HL-60/S4 treated with phorbol 12-myristate 13-acetate at 8.2 ng/mL for 4 days and 3 days (cell line): ENCODE results near the gene PRDM16.

Experiments
- in situ Hi-C: fragments of 300-500 bp; cut with MboI; formaldehyde crosslinking; loops from 2 replicates; pipeline ENCODE4 v1.15.0; 2022; ENCODE audit warnings: low sequenced_read_pairs

The PRDM16 gene

DNA sequence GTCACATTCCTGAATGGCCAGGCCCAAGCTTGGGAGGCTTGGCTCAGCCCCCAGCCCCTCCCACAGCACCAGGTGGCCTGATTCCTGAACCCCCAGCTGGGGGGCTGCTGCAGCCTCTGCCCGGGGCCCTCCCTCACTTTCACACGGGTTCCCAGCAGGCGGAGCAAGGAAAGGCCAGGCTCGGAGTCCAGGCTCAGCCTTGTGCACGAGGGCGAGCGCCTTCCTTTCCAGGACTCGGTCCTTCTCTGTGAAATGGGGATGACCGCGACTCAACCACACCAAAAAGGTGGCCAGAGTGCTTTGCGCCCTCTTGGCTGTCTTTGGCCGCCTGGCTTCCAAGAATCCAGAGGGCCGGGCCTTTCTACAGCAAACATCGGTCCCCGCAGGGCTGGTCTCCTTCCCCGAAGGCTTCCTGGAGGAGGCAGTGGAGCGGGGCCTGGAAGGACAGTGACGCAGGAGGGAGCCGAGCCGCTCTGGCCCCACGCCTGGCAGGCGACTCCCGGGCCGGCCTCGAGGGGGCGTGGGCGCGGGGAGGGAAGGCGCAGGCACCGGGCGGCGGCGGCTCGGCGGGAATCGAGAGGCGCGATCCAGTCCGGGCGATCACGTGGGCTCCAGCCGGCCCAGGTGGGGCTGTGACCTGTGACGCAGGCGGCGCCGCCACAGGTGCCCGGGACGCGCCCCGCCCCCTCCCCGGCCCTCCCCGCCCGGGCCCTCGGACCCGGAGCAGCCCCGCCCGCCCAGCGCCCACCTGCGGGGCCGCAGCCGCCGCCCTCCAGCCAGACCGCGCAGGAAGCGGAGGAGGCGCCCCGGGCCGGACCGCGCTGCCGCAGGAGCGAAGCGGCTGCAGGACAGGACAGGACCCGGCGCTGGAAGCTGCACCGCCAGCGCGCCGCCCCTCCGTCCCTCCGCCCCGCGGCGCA lies 385.1 kb downstream of the PRDM16 start, which contains the start of gene ARHGEF16:
Gene ARHGEF16, plus strand, starts transcription at position 775 of the 920 bp plus-strand sequence. CDS start 8,420 bp downstream, outside the sequence.
- in situ Hi-C loops = no loop called here

DNA sequence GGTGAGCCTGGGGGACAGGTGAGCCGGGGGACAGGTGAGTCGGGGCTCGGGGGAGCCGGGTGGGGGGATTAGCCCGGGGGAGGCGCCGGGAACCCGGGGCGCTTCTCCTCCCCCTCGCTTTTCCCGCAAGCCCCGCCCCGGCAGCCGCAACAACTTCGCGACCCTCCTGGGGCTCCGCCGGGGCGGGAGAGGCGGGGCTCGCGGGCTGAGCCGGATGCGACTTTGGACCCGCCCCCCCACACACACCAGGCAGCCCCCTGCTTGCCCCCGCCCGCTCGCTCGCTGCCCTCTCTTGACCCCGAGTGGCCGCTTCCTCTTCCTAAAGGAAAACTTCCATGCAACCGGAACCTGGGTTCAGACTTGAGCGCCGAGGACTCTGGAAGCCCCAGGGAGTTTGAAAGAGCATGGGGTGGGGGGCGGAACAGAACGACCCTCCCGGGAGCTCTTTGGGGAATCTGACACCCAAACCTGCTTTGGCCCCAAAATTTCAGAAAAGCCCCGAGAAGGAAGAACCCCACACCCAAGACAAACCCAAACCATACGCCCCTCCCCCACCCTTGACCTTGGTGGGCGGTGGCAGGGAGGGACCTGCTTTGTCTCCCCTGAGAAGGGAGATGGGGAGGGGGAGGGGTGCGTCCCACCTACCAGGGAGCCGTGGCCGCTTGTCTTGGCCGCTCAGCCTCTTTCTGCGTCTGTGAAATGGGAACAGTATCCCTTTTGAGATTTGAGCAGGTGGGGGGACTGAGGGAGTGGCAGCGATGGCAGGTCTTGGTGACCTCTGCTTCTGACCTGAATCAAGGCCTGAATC lies 386.0 kb downstream of the PRDM16 start:
- in situ Hi-C loops = no loop called here

DNA sequence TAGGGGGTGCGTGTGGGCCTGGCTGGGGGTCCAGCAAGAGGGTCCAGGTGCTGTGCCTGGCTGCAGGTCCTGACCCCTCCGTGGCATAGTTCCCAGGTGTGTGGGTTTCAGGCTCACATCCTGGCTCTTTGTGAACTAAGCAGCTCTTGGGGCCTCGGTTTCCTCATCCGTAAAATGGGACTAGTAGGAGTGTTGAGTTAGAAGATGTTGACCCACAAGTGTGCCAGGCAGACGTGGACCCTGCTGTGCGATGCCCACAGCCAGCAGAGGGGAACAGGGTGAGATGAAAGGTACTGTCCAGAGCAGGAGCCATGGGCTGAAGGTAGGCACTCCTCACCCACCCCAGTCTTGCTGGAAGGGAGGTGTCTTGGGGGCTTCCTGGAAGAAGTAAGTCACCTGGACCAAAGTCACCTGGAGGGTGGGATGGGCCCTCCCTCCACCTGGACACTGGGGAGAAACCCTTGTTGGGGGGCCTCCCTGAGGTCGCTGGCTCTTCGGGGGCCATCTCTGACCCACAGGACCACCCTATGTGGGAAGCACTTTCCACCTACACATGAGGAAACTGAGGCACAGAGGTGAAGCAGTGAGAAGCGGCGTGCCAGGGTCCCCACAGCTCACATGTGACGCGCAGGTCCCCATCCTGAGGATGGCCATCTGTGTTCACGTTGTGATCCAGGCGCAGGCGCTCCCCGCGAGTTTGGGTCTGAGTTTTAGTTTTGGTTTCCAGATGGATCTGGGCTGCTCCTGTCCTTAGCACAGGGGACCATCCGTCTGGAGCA lies 386.9 kb downstream of the PRDM16 start:
- in situ Hi-C loops = no loop called here

DNA sequence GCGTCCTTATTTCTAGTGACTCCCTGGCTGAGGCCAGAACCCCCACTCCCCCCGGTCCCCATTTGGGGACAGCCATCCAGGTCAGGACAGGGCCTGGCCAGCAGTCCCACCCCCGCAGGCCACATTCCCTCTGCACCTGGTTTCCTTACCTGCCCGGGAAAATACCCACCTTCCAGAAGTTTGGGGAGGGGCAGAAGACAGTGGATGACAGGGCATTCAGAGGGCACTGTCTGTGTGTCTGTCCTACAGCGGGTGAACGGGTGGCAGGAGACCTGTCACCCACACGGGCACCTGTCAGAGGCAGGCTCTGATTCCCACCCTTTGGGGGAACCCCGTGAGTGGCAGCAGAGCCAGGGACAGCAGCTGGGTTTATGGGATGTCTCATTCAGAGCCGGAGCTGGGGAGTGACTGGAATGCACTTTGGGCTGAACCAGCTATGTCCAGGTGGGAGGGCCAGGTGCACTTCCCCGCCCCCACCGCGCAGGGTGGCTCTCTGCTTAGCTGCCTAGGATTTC lies 387.5 kb downstream of the PRDM16 start:
- in situ Hi-C loops = no loop called here

DNA sequence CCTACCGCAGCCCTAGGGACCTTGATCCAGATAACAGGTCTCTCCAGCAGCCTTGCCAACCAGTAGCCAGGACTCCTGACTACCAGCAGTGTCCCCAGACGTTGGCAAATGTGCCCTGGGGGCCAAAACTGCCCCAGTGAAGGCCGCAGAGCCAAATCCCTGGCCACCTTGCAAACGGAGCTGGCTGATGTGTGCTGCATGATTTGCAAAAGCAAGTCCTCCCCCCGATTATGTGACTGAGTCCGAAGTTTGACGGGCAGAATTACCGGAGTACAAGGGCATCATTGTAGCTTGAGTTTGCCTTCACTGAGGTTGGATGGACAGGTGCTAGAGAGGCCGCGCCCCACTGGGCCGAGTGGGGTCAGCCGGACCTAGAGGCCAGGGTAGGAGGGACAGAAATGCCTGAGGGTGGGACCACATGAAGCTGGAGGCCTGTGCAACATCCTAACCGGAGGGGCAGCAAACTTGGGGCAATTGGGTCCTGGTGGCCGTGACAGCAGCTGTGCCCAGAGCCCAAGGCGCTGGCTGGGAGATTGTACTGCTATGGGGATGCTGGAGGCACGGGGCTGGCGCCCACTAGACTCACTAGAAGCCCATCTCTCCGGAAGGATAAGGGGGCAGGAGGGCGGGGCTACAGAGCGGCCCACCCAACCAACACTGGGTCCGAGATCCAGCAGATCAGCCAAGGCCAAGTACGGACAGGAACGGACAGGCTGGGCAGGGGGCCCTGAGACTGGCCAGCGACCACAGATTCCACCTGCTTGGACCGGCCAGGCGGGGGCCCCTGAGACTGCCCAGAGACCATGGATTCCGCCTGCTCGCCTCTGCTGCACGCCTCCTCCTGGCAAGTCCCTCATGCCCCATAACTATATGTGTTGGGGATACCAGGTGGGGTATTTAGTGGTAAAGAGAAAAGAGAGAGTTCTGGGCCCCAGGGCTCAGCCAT lies 388.2 kb downstream of the PRDM16 start:
- in situ Hi-C loops = no loop called here

DNA sequence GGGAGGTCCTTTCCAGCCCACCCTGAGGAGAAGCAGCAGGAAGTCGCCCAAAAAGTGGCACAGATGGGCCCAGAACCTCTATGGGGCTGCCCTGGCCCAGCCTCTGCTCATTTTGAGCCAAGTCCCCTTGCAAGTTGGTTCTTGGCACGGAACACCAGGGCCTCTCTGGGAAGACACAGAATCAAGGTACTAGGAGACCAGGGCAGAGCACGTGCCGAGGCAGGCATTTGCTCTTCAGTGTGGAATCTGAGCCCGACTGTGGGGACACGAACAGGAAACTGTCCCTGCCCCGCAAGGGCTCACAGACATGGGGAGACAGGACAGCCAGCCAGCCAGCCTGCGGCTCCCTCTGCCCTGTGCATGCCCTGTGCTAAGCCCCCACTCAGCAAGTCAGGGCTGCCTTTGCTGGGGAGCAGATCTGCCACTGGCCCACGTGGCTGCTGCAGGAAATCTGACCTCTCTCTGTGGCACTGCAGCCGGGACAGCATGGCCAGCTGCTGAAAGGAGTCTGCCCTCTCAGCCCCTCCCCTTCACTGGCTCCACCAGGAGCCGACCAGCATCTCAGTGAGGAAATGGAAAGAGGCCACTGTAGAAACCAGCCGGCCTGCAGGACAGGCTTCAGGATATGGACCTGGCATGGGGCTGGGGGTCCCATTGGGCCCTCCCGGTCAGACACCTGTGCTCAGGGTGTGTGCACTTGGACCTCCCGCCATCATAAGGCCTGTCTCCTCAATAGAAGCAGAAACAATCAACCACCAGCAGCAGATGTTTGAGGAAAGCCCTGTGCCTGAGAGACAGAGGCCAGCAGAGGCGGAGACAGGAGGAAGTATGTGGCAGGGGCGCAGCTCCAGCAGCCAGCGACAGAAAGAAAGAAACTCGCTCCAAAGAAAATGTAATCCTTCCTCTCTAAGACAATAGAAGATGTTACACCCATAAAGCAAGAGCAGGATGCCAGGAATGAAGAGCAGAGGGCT lies 389.2 kb downstream of the PRDM16 start:
- in situ Hi-C loops = no loop called here

DNA sequence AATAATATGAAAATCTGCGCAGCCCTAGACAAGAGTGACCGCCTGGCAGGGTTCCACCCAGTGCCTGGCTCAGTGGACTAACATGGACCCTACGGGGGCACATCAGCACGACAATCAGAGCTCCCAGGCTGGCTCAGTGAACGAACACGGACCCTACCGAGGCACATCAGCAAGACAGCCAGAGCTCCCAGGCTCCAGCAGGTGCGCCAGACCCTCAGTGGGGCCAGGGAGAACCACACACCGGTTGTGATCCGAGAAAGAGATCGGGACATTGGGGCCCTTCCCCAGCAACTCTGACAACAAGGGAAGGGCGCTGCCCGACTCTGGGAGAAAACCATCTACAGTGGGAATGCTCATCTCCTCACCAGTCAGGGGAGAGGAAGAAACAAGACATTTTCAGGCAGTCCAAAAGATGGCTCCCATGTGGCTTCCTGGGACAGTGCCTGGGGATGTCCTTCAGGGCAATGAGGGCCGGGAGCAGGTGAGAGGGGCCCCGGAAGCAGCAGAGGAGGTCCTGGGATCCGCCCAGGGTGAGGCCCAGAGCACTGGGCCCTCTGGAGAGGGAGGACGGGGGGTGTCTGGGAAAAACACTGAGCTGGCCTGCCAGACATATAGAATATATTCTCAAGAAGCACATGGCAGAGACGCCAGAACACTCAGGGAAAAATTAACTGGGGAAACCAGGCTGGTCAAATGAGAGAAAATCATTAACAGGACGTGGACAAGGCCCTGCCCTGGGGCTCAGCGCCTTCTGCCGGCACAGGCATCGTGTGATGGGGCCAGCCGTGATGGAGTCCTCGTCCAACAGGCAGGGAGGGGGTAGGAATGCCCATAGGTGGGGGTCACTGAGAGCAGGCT lies 390.3 kb downstream of the PRDM16 start:
- in situ Hi-C loops = no loop called here

DNA sequence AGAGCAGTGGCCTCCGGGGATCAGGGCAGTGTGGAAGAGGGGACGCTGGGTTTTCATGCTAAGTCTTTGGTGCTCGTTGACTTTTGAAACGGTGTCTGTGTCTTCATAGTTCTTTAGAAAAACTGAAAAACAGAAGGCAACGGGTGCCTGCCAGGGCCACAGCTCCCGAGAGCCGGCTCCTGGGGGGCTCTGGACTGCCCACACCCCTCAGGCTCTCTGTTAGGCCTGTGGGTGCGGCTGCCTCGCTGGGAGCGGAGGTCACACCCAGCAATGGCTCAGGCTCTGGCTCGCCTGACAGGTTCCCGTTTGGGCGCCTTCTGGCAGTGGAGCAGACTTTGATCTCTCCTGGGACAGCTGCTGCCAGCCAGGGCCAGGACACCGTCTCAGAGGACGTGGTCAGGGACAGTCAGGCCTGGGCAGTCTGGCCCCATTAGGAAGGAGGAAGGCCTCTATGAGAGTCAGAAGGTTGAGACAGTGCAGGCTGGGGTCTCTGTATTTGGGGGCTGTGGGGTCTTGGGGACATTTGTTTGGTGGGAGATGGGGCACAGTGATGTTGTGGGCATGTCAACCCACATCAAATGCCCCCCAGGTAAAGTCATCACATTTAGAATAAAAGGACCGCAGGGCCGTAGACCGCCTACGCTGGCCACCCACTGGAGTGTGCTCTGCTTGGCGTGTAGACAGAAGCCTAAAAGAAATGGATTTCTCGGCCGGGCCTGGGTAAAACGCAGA lies 391.1 kb downstream of the PRDM16 start:
- in situ Hi-C loops = no loop called here

DNA sequence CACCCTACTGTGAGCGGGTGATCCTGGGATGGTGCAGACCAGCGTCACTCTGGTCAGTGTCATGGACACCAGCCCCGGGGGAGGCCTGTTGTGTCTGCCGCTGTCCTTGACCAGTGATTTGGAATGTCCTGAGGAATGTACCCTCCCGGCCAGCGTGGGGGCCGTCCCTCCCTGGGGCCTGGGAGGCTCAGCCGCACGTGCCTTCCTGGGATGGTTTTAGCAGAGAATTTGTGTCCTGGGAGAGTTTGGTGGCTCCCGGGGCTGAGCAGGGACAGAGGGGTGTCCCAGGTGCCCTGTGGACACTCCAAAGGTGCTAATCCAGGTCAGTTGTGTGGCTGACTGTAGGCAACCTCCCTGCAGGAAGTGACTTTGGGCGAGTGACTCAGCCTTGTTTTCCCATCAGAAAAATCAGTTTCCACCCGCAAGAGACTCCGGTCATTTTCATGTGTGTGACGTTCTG lies 391.7 kb downstream of the PRDM16 start:
- in situ Hi-C loops = no loop called here

DNA sequence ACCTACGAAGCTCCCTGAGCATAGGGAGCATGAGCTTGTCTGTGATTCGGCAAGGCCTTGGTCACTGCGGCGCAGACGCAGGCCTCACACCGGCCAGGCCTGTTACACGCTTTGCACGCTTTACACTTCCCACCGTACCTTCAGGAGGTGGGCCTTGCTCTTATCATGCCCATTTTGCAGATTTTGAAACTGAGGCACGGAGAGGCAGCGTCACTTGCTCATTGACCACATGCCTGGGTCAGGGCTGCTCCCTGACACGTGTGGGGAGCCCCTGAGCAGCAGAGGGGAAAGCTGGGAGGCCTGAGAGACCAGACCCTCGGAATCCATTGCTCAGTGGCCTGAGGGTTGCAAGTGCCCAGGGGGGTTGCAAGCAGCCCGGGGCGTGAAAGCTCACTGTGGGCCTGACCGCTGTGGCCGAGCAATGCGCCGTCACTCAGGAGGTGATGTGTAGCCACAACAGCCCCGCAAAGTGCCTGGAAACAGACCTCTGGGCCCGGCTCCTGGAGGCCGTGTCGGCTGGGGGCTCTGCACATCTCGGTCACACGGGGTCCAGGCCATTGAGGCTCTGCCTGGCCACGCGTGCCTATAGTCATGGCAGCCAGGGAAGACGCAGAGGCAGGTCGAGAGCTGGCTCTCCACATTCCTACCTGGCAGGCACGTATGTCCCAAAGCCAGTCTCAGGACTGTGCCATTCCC lies 392.4 kb downstream of the PRDM16 start:
- in situ Hi-C loops = no loop called here

DNA sequence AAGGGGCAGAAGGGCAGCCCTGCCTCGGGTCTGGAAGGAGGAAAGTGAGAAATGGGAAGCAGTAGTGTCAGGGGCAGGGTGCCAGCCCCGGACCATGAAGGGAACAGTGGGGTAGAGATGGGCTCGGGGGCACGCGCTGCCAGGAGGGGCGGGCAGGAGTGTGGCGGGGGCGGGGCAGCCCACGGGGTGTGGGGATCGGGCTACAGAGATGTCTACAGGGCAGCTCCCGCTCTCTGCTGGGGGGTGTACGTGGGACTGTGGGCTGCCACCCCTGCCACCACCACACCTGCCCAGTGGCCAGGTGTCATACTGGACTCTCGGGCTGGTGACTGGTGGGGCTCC lies 392.9 kb downstream of the PRDM16 start:
- in situ Hi-C loops = no loop called here

DNA sequence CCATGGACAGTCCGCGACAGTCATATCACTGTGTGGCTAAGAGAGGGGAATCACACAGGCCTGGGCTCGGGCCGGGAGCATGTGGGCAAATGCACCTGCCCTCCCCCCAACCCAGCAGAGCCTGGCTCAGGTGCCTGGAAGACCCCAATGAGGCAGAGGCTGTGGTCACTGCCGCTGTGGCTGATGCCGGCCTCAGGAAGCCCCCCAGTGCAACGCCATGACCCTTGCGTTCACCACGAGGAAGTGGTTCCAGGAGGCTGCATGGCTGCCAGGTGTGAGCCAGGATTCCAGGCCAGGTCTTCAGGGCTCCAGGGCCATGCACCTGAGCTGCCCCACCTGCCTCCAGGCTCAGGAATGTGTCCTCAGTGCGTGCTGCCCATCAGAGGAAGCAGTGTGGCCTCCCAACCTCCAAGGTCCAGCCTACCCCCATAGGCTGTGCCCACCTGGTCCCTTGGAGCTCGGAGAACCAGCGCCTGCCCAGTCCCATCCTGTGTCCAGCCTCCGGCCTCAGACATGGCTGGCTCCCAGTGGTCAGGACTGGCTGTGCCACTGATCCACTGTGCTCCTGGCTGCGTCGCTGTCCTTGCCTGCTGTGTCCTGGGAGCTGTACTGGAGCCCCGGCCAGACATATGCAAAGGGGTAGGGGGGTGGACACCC lies 393.5 kb downstream of the PRDM16 start:
- in situ Hi-C loops = no loop called here

DNA sequence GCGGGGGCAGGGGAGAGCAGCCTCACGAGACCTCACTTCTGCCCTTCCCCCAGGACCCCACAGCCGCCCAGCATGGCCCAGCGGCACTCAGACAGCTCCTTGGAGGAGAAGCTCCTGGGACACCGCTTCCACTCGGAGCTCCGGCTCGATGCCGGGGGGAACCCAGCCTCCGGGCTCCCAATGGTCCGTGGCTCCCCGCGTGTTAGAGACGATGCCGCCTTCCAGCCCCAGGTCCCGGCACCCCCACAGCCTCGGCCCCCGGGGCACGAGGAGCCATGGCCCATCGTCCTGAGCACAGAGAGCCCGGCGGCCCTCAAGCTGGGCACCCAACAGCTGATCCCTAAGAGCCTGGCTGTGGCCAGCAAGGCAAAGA lies 394.0 kb downstream of the PRDM16 start:
- in situ Hi-C loops = no loop called here

DNA sequence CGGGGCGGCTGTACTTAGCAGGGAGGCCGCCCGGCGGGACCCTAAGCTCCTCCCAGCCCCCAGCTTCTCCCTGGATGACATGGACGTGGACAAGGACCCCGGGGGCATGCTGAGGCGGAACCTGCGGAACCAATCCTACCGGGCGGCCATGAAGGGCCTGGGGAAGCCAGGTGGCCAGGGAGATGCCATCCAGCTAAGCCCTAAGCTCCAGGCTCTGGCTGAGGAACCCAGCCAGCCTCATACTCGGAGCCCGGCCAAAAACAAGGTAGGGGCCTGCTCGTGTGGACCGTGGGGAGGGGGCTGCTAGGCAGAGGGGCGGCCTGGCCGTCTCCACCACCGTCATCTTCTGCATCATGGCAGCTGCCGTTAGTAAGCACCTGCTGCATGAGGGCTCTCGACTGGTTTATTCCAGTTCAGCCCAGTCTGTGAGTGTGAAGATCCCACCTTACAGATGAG lies 394.4 kb downstream of the PRDM16 start:
- in situ Hi-C loops = no loop called here

DNA sequence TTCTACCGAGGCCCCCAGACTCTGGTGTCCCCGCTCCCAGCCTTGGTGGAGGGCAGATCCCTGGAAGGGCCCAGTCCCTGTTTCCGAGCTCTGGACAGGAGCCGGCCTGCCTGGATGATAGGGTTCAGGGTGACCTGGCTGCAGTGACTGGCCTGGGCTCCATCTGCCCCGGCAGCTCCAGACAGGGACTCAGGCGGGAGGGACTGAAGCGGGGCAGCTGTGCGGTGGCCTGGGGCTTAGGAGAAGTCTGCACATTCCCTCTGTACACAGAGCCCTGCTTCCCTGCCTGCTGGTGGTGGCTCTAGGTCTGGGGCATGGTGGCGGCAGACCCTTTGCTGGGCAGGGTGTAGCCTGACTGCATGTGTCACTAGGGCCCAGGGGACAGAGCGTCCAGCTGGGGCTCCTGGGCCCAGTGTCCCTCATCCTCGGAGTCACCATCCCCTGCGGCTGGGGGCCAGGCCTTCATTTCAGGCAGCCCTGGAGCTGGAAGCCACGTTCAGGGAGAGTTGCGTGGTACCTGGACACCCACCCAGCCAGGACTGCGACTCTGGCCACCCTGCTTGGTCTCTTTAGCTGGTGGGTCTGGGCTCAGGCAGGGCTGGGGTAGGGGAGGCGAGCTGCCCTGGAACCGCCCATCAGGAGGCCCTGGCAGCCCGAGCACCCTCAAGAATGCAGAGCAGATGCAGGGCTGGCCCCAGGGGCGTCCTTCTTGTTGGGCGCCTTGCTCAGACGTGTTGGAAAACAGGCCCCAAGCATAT lies 395.1 kb downstream of the PRDM16 start:
- in situ Hi-C loops = no loop called here
